ENCODE data around the gene TRAPPC2L. TPM values are rescaled to one million over a fixed set of nuclear protein-coding genes. Genes with fewer than 3 reads are reported as not detected.
A peak's percentile ranks its signal among the peaks of the same experiment; 100 is the strongest.

Gene TRAPPC2L
- total RNA-seq, 1 experiment from 2014 or later: 94.1 TPM

GRCh38 chr16:88853325-88853941 lies 3.5 kb upstream of the TRAPPC2L start (continued):
- TF ChIP-seq REST (IDR thresholded peaks at IDR 0.05; ENCODE audit: low read depth): no peak

- RAD21 ChIA-PET (ENCODE audit: low non-redundant PET in 1 of 2, low total read pairs in 2 of 2, uncharacterized antibody in 2 of 2, unreplicated experiment in 2 of 2): interaction anchor here in 1 of 2 experiments (0.7 kb wide), 1 partner anchor 313 kb away, joined by 4 read pairs; no protein-coding TSS in a partner anchor
- Histone ChIP-seq H4K20me1 (ENCODE audit: insufficient read depth) (no peaks in the 10 kb centered on the region), H3K9me3 (ENCODE audit: control insufficient read depth in 1 of 2, insufficient read depth in 1 of 2, low read depth in 1 of 2, low read length in 2 of 2) (no peaks in the 10 kb centered on the region), H3K4me2 (ENCODE audit: low read length) (peak overlapping the region; percentile 22; the same call in 1 of the 2 replicates), H3K4me3 (replicated peaks in 1 of 2; ENCODE audit: low read depth in 1 of 2, low read length in 2 of 2) (no peak overlapping the region), H3K9me2 (ENCODE audit: insufficient read depth) (no peaks in the 10 kb centered on the region), H3K4me1 (ENCODE audit: control insufficient read depth in 1 of 2, insufficient read depth in 2 of 2, low read length in 2 of 2) (peaks cover 19 to 26% of the 10 kb centered on the region in 2 experiments), H3K27me3 (ENCODE audit: insufficient read depth, low read length) (no peaks in the 10 kb centered on the region), H3K36me3 (ENCODE audit: control insufficient read depth in 1 of 2, insufficient read depth in 2 of 2, low read length in 2 of 2) (peaks cover 9% of the 10 kb centered on the region in 2 experiments; a peak in 3 of 4 replicates), H3K27ac (ENCODE audit: low read depth, low read length) (no peak overlapping the region; the same call in 1 of the 2 replicates), H3K79me2 (ENCODE audit: insufficient read depth, low read length) (peaks cover 29% of the 10 kb centered on the region), H2AFZ (ENCODE audit: low read depth, low read length, poor library complexity, severe bottlenecking) (no peak overlapping the region), H3K9ac (ENCODE audit: low read length) (no peak overlapping the region)
- CTCF ChIA-PET: no interaction called here
- ATAC-seq (no peak), DNase-seq (ENCODE audit: low read depth, low spot score) (no peak)
- intact Hi-C loops (cut with micrococcal nuclease): no loop called here
- no TSS peak for BruUV-seq (replicated peaks)
- TF ChIP-seq SRF (IDR thresholded peaks at IDR 0.05; ENCODE audit: low read depth) (no peak), POLR2AphosphoS5 (IDR thresholded peaks at IDR 0.05; ENCODE audit: low read depth, low read length) (0 out of 2 replicates have a peak, but pooled peaks have one; percentile 24), FOSL1 (IDR thresholded peaks at IDR 0.05; ENCODE audit: low read depth) (no peak)
- POLR2A ChIA-PET: no interaction called here
Measured at GRCh38 chr16:88854306-88855111, 2.4 kb upstream of the TRAPPC2L start.

Measured in HCT116 (cell line).